A549 (cell line): ENCODE measurements around the gene ZRANB1.

ENCODE experiments used
- CEBPB ChIP-seq, 2 experiments: fragments of >200 bp in 1 of 2; sonication (Bioruptor Twin) in 1 of 2; formaldehyde crosslinking in 1 of 2; IDR thresholded peaks; 2 replicates each; pipeline ENCODE4 v1.6.1; 2012 to 2016
- EHF ChIP-seq: fragments of 250-450 bp; sonication (Bioruptor Pico); IDR thresholded peaks from 2 replicates; pipeline ENCODE4 v1.5.0; 2020; ENCODE audit warnings: mild to moderate bottlenecking
- ESRRA ChIP-seq: fragments of 150-350 bp; IDR thresholded peaks from 2 replicates; pipeline ENCODE4 v1.6.1; 2014; ENCODE audit warnings: mild to moderate bottlenecking, low read length, borderline replicate concordance
- FOXS1 ChIP-seq: fragments of 250-450 bp; sonication (Bioruptor Pico); IDR thresholded peaks from 2 replicates; pipeline ENCODE4 v1.5.0; 2020; ENCODE audit warnings: mild to moderate bottlenecking, moderate library complexity
- HDAC2 ChIP-seq: fragments of 200-600 bp; sonication (generic); IDR thresholded peaks from 2 replicates; pipeline ENCODE4 v1.6.1; 2016
- MAFK ChIP-seq: fragments of 450-650 bp; IDR thresholded peaks from 2 replicates; pipeline ENCODE4 v1.6.1; 2014; ENCODE audit not compliant: partially characterized antibody
- MAX ChIP-seq: IDR thresholded peaks from 2 replicates; pipeline ENCODE4 v1.6.1; 2012
- POLR2A ChIP-seq: IDR thresholded peaks from 2 replicates; pipeline ENCODE4 v1.6.1; 2012; ENCODE audit warnings: mild to moderate bottlenecking, low read length
- REST ChIP-seq: fragments of 200-600 bp; sonication (generic); IDR thresholded peaks from 2 replicates; pipeline ENCODE4 v1.6.1; 2016; ENCODE audit warnings: antibody characterized with exemption, mild to moderate bottlenecking, moderate library complexity
- RFX5 ChIP-seq: fragments of 450-650 bp; IDR thresholded peaks from 2 replicates; pipeline ENCODE4 v1.7.1; 2014; ENCODE audit warnings: antibody characterized with exemption, mild to moderate bottlenecking, moderate library complexity
- ZFP36 ChIP-seq: fragments of 450-650 bp; IDR thresholded peaks from 2 replicates; pipeline ENCODE4 v1.6.1; 2014; ENCODE audit warnings: borderline replicate concordance; ENCODE audit not compliant: partially characterized antibody
- ZSCAN20 ChIP-seq: fragments of 250-450 bp; sonication (Bioruptor Pico); IDR thresholded peaks from 2 replicates; pipeline ENCODE4 v1.8.0; 2022; ENCODE audit warnings: mild to moderate bottlenecking, moderate library complexity
- TF ChIP-seq, protein P1 (sequence below): IDR thresholded peaks from 2 replicates; pipeline ENCODE4 v1.6.1; 2012
- TF ChIP-seq, protein P2 (sequence below): fragments of >200 bp; sonication (Bioruptor Twin); formaldehyde crosslinking; IDR thresholded peaks from 3 replicates; pipeline ENCODE4 v1.5.1; 2016

GRCh38 chr10:124909563-124909962, 32.4 kb upstream of the ZRANB1 start:
- TF ChIP-seq, protein P1, sequence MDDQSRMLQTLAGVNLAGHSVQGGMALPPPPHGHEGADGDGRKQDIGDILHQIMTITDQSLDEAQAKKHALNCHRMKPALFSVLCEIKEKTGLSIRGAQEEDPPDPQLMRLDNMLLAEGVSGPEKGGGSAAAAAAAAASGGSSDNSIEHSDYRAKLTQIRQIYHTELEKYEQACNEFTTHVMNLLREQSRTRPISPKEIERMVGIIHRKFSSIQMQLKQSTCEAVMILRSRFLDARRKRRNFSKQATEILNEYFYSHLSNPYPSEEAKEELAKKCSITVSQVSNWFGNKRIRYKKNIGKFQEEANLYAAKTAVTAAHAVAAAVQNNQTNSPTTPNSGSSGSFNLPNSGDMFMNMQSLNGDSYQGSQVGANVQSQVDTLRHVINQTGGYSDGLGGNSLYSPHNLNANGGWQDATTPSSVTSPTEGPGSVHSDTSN: no peak
- TF ChIP-seq, protein P2, sequence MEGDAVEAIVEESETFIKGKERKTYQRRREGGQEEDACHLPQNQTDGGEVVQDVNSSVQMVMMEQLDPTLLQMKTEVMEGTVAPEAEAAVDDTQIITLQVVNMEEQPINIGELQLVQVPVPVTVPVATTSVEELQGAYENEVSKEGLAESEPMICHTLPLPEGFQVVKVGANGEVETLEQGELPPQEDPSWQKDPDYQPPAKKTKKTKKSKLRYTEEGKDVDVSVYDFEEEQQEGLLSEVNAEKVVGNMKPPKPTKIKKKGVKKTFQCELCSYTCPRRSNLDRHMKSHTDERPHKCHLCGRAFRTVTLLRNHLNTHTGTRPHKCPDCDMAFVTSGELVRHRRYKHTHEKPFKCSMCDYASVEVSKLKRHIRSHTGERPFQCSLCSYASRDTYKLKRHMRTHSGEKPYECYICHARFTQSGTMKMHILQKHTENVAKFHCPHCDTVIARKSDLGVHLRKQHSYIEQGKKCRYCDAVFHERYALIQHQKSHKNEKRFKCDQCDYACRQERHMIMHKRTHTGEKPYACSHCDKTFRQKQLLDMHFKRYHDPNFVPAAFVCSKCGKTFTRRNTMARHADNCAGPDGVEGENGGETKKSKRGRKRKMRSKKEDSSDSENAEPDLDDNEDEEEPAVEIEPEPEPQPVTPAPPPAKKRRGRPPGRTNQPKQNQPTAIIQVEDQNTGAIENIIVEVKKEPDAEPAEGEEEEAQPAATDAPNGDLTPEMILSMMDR: no peak
- TF ChIP-seq ZSCAN20 (CRISPR knock-in tag): no peak
- no peak for TF ChIP-seq MAX
- no peak for TF ChIP-seq EHF
- no peak for TF ChIP-seq REST
- TF ChIP-seq POLR2A: no peak
- TF ChIP-seq HDAC2: no peak
- TF ChIP-seq ESRRA: no peak
- no peak for TF ChIP-seq CEBPB (IDR thresholded peaks at IDR 0.05)
- TF ChIP-seq ZFP36: no peak
- no peak for TF ChIP-seq RFX5
- TF ChIP-seq FOXS1 (CRISPR knock-in tag): no peak
- TF ChIP-seq MAFK: no peak
